Liver (tissue), 9 donors: ENCODE results near the gene MRPL18. TPM values are rescaled to one million over a fixed set of nuclear protein-coding genes. Genes with fewer than 3 reads are reported as not detected.

ENCODE experiments used
- DNase-seq: peaks from one replicate; pipeline ENCODE4 v3.0.0-alpha.2; 2017; ENCODE audit warnings: low spot score
- H3K27ac ChIP-seq, 2 donors: one replicate each; pipeline ENCODE4 v1.7.0; 2013; ENCODE audit warnings: inconsistent platforms in 2 of 2, low read length in 2 of 2, control low read depth in 1 of 2, low read depth in 1 of 2, mild to moderate bottlenecking in 1 of 2
- H3K27me3 ChIP-seq, 4 donors: one replicate each; pipeline versions ENCODE4 v1.6.1 to v1.7.0; 2013; ENCODE audit warnings: low read length in 3 of 4, inconsistent platforms in 1 of 4, mild to moderate bottlenecking in 1 of 4, moderate library complexity in 1 of 4; ENCODE audit not compliant: control insufficient read depth in 4 of 4, insufficient read depth in 4 of 4
- H3K36me3 ChIP-seq, 4 donors: one replicate each; pipeline versions ENCODE4 v1.6.1 to v1.7.0; 2013; ENCODE audit warnings: low read length in 3 of 4, mild to moderate bottlenecking in 3 of 4, low read depth in 1 of 4, moderate library complexity in 1 of 4; ENCODE audit not compliant: control insufficient read depth in 4 of 4, insufficient read depth in 3 of 4
- H3K4me1 ChIP-seq, 4 donors: one replicate each; pipeline versions ENCODE4 v1.6.1 to v1.7.0; 2013; ENCODE audit warnings: low read length in 3 of 4, mild to moderate bottlenecking in 3 of 4, moderate library complexity in 1 of 4; ENCODE audit not compliant: control insufficient read depth in 4 of 4, insufficient read depth in 4 of 4
- H3K4me3 ChIP-seq, 3 donors: one replicate each; pipeline versions ENCODE4 v1.6.1 to v1.7.0; 2013; ENCODE audit warnings: low read length in 3 of 3, control low read depth in 1 of 3, low read depth in 1 of 3, mild to moderate bottlenecking in 1 of 3
- H3K9ac ChIP-seq, 2 donors: one replicate each; pipeline ENCODE4 v1.7.0; 2013; ENCODE audit warnings: low read length in 2 of 2, mild to moderate bottlenecking in 2 of 2, moderate library complexity in 2 of 2, control low read depth in 1 of 2, low read depth in 1 of 2
- H3K9me3 ChIP-seq, 4 donors: one replicate each; pipeline versions ENCODE4 v1.6.1 to v1.7.0; 2013; ENCODE audit warnings: low read length in 3 of 4; ENCODE audit not compliant: control insufficient read depth in 4 of 4
- EGR1 ChIP-seq, 2 donors: IDR thresholded peaks; 2 replicates each; pipeline ENCODE4 v1.6.1; 2016 to 2018; ENCODE audit warnings: antibody characterized with exemption in 2 of 2, low read depth in 2 of 2
- FOXA1 ChIP-seq: IDR thresholded peaks from 2 replicates; pipeline ENCODE4 v1.6.1; 2016; ENCODE audit warnings: antibody characterized with exemption
- FOXA2 ChIP-seq: IDR thresholded peaks from 2 replicates; pipeline ENCODE4 v1.6.1; 2016; ENCODE audit warnings: antibody characterized with exemption
- GABPA ChIP-seq, 2 donors: IDR thresholded peaks in 1 of 2; conservative IDR thresholded peaks in 1 of 2; 2 replicates each; pipeline ENCODE4 v1.6.1; 2016; ENCODE audit warnings: antibody characterized with exemption in 2 of 2, mild to moderate bottlenecking in 1 of 2, moderate library complexity in 1 of 2
- HNF4A ChIP-seq, 2 donors: conservative IDR thresholded peaks; 2 replicates each; pipeline ENCODE4 v1.6.1; 2016; ENCODE audit warnings: antibody characterized with exemption in 2 of 2, mild to moderate bottlenecking in 2 of 2
- HNF4G ChIP-seq: IDR thresholded peaks from 2 replicates; pipeline ENCODE4 v1.6.1; 2016; ENCODE audit warnings: antibody characterized with exemption
- JUND ChIP-seq, 2 donors: IDR thresholded peaks; 2 replicates each; pipeline ENCODE4 v1.6.1; 2016; ENCODE audit warnings: antibody characterized with exemption in 2 of 2
- NR2F2 ChIP-seq: IDR thresholded peaks from 2 replicates; pipeline ENCODE4 v1.6.1; 2016; ENCODE audit warnings: antibody characterized with exemption
- RAD21 ChIP-seq, 2 donors: IDR thresholded peaks; 2 replicates each; pipeline ENCODE4 v1.6.1; 2016; ENCODE audit warnings: antibody characterized with exemption in 2 of 2, mild to moderate bottlenecking in 2 of 2
- RXRA ChIP-seq, 2 donors: IDR thresholded peaks; 2 replicates each; pipeline ENCODE4 v1.6.1; 2017 to 2018; ENCODE audit warnings: antibody characterized with exemption in 2 of 2, mild to moderate bottlenecking in 1 of 2
- SP1 ChIP-seq: IDR thresholded peaks from 2 replicates; pipeline ENCODE4 v1.6.1; 2018; ENCODE audit warnings: antibody characterized with exemption, mild to moderate bottlenecking
- TAF1 ChIP-seq: conservative IDR thresholded peaks from 2 replicates; pipeline ENCODE4 v1.6.1; 2016; ENCODE audit warnings: antibody characterized with exemption, mild to moderate bottlenecking
- YY1 ChIP-seq: IDR thresholded peaks from 2 replicates; pipeline ENCODE4 v1.6.1; 2016; ENCODE audit warnings: antibody characterized with exemption, mild to moderate bottlenecking
- WGBS: extraction: QIAGEN DNeasy Blood & Tissue Kit; methylation state at CpG from one replicate; pipeline ENCODE4 v1.1.7; 2013; 5-methylcytosine and 5-hydroxymethylcytosine counted together
- polyA plus RNA-seq, 2 donors: library from polyadenylated mRNA; stranded (reverse) in 1 of 2; unstranded in 1 of 2; fragments of 200-250 nt in 1 of 2; fragments of >200 nt in 1 of 2; fragmentation: Nextera tagmentation in 1 of 2; extraction: Ambion mirVana in 1 of 2; gene quantifications; one replicate each; pipeline versions ENCODE4 v1.2.1 to v1.2.3, GENCODE V29; 2013 to 2015
- total RNA-seq, 2 donors: library from RNA; depleted of rRNA; stranded (reverse); fragments of >200 nt; gene quantifications; one replicate each; pipeline ENCODE4 v1.2.3, GENCODE V29; 2014
- TF ChIP-seq, protein P1 (sequence below): IDR thresholded peaks from 2 replicates; pipeline ENCODE4 v1.6.1; 2016; ENCODE audit warnings: antibody characterized with exemption
- TF ChIP-seq, protein P2 (sequence below): fragments of 150-350 bp; IDR thresholded peaks from 2 replicates; pipeline ENCODE4 v1.5.1; 2017; ENCODE audit warnings: improper control_type of control experiment, low read depth, low read length; ENCODE audit not compliant: missing input control
- TF ChIP-seq, protein P3 (sequence below): IDR thresholded peaks from 2 replicates; pipeline ENCODE4 v1.6.1; 2016; ENCODE audit warnings: antibody characterized with exemption
- TF ChIP-seq, protein P4 (sequence below): IDR thresholded peaks from 2 replicates; pipeline ENCODE4 v1.6.1; 2016; ENCODE audit warnings: antibody characterized with exemption, mild to moderate bottlenecking
- TF ChIP-seq, protein P5 (sequence below): IDR thresholded peaks from 2 replicates; pipeline ENCODE4 v1.6.1; 2016; ENCODE audit warnings: antibody characterized with exemption
- donor health status: healthy.
- donor health status: healthy.
- donor health status: healthy.
- donor health status: healthy.
- donor health status: healthy.

The MRPL18 gene
- total RNA-seq (10 to 100 TPM; 32.5 to 47.9 TPM), polyA plus RNA-seq (10 to 100 TPM; 36.0 to 61.9 TPM)

DNA sequence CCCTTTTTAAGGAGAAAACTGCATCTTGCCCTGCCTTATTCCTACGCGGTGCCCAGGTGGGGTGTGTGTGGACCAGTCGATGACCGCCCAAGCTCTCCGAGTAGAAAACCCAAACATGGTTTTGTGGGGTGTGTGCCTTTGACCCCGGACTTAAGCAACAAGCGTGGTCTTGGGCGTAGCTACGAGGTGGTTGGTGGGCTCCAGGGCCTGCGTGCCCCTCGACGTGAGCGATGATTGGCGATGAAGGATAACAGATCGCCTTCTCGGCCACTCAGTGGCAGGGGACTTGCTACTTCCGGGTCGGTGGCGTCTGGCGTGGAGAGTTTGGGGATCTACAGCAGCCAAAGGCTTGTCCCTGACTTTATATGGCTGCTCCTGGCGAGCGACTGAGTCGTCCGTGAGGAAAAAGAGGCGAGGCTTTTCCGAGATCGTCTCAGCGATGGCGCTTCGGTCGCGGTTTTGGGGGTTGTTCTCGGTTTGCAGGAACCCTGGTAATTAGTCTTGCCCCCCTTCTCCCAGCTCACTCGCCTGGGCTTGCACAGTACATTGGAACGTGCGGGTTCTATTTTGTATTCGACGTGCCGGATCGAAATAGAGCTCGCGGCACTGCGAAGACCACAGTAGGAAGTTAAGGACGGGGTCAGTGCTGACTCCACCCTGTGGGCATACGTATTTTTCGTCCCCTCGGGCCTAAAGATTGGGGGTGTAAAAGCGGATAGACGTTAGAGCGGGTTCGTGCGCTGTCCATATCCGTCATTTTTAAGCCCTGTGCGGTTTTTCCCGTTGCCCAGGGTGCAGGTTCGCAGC is at the start of gene MRPL18:
TSS of gene MRPL18 (plus strand) at position 319 of the 807 bp plus-strand sequence. CDS start at position 440, 121 bp downstream.
- H3K36me3 ChIP-seq, result peaks cover 3 to 18% (median 15%) of the 10 kb centered on the region in 4 donors
- H3K4me1 ChIP-seq, result peaks cover 3 to 32% (median 25%) of the 10 kb centered on the region in 4 donors
- no peaks in the 10 kb centered on the region for H3K9me3 ChIP-seq
- DNase-seq, result peak; percentile 90
- under 1% methylated on average over 56 of the region's 56 CpGs for whole genome bisulfite sequencing
- peak within 1 kb of the TSS; percentile 86 to 98 (median 97) for H3K4me3 ChIP-seq
- H3K27me3 ChIP-seq, result no peaks in the 10 kb centered on the region
- peak in 1 of 2 donors; percentile 67 for TF ChIP-seq RXRA (IDR thresholded peaks at IDR 0.05)
- TF ChIP-seq SP1, result peak; percentile 75
- peak; percentile 34 for TF ChIP-seq HNF4G
- peak in 1 of 2 donors; percentile 48 for TF ChIP-seq RAD21 (IDR thresholded peaks at IDR 0.05)
- no peak for TF ChIP-seq HNF4A (conservative IDR thresholded peaks at IDR 0.05)
- TF ChIP-seq NR2F2, result peak; percentile 75
- TF ChIP-seq TAF1, result peak; percentile 60
- TF ChIP-seq, protein P1, sequence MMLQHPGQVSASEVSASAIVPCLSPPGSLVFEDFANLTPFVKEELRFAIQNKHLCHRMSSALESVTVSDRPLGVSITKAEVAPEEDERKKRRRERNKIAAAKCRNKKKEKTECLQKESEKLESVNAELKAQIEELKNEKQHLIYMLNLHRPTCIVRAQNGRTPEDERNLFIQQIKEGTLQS, result no peak
- no peak for TF ChIP-seq JUND (IDR thresholded peaks at IDR 0.05)
- no peak for TF ChIP-seq FOXA1
- peak; percentile 71 for TF ChIP-seq YY1
- no peak for TF ChIP-seq FOXA2
- TF ChIP-seq, protein P2, sequence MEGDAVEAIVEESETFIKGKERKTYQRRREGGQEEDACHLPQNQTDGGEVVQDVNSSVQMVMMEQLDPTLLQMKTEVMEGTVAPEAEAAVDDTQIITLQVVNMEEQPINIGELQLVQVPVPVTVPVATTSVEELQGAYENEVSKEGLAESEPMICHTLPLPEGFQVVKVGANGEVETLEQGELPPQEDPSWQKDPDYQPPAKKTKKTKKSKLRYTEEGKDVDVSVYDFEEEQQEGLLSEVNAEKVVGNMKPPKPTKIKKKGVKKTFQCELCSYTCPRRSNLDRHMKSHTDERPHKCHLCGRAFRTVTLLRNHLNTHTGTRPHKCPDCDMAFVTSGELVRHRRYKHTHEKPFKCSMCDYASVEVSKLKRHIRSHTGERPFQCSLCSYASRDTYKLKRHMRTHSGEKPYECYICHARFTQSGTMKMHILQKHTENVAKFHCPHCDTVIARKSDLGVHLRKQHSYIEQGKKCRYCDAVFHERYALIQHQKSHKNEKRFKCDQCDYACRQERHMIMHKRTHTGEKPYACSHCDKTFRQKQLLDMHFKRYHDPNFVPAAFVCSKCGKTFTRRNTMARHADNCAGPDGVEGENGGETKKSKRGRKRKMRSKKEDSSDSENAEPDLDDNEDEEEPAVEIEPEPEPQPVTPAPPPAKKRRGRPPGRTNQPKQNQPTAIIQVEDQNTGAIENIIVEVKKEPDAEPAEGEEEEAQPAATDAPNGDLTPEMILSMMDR, result no peak
- TF ChIP-seq, protein P3, sequence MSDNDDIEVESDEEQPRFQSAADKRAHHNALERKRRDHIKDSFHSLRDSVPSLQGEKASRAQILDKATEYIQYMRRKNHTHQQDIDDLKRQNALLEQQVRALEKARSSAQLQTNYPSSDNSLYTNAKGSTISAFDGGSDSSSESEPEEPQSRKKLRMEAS, result no peak
- TF ChIP-seq, protein P4, sequence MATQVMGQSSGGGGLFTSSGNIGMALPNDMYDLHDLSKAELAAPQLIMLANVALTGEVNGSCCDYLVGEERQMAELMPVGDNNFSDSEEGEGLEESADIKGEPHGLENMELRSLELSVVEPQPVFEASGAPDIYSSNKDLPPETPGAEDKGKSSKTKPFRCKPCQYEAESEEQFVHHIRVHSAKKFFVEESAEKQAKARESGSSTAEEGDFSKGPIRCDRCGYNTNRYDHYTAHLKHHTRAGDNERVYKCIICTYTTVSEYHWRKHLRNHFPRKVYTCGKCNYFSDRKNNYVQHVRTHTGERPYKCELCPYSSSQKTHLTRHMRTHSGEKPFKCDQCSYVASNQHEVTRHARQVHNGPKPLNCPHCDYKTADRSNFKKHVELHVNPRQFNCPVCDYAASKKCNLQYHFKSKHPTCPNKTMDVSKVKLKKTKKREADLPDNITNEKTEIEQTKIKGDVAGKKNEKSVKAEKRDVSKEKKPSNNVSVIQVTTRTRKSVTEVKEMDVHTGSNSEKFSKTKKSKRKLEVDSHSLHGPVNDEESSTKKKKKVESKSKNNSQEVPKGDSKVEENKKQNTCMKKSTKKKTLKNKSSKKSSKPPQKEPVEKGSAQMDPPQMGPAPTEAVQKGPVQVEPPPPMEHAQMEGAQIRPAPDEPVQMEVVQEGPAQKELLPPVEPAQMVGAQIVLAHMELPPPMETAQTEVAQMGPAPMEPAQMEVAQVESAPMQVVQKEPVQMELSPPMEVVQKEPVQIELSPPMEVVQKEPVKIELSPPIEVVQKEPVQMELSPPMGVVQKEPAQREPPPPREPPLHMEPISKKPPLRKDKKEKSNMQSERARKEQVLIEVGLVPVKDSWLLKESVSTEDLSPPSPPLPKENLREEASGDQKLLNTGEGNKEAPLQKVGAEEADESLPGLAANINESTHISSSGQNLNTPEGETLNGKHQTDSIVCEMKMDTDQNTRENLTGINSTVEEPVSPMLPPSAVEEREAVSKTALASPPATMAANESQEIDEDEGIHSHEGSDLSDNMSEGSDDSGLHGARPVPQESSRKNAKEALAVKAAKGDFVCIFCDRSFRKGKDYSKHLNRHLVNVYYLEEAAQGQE, result peak; percentile 92
- no peak for TF ChIP-seq GABPA (IDR thresholded peaks at IDR 0.05 in 1 of 2, conservative IDR thresholded peaks at IDR 0.05 in 1 of 2)
- peak; percentile 4 to 26 for TF ChIP-seq EGR1 (IDR thresholded peaks at IDR 0.05; ENCODE audit: low read depth in 2 of 2)
- H3K27ac ChIP-seq, result peak within 1 kb of the TSS; percentile 99
- peak within 1 kb of the TSS; percentile 91 to 97 for H3K9ac ChIP-seq

DNA sequence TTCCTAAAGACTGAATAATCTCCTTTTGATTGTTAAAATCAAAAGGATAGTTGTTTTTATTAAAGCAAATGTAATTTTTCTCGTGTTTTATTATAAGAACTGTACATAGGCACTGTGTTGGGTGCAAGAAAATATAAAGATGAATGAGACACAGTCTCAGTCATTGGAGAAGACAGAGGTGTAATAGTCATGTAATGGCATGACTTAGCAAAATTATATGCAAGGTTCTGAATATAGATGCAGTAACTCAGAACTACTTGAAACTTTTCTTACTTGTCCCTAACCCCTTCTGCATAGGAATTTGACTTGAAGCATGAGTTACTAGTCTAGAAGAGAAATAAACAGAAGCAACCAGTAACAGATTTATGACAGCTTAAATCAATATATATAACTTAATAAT is 48.1 kb upstream of the MRPL18 start:
- 94% methylated on average over 1 of the region's 1 CpG for WGBS
- no peak overlapping the region for H3K9ac ChIP-seq
- peaks cover 0 to 2% (median 0%) of the 10 kb centered on the region in 4 donors for H3K4me1 ChIP-seq
- H3K27me3 ChIP-seq, result no peaks in the 10 kb centered on the region
- H3K4me3 ChIP-seq, result no peak overlapping the region
- no peak for DNase-seq
- no peak overlapping the region for H3K27ac ChIP-seq
- peaks cover 4 to 63% (median 56%) of the 10 kb centered on the region in 4 donors for H3K36me3 ChIP-seq
- TF ChIP-seq, protein P5, sequence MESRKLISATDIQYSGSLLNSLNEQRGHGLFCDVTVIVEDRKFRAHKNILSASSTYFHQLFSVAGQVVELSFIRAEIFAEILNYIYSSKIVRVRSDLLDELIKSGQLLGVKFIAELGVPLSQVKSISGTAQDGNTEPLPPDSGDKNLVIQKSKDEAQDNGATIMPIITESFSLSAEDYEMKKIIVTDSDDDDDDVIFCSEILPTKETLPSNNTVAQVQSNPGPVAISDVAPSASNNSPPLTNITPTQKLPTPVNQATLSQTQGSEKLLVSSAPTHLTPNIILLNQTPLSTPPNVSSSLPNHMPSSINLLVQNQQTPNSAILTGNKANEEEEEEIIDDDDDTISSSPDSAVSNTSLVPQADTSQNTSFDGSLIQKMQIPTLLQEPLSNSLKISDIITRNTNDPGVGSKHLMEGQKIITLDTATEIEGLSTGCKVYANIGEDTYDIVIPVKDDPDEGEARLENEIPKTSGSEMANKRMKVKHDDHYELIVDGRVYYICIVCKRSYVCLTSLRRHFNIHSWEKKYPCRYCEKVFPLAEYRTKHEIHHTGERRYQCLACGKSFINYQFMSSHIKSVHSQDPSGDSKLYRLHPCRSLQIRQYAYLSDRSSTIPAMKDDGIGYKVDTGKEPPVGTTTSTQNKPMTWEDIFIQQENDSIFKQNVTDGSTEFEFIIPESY, result no peak
- TF ChIP-seq EGR1 (IDR thresholded peaks at IDR 0.05; ENCODE audit: low read depth in 2 of 2) (no peak), RXRA (IDR thresholded peaks at IDR 0.05) (no peak), GABPA (IDR thresholded peaks at IDR 0.05 in 1 of 2, conservative IDR thresholded peaks at IDR 0.05 in 1 of 2) (no peak), RAD21 (IDR thresholded peaks at IDR 0.05) (no peak), HNF4A (conservative IDR thresholded peaks at IDR 0.05) (no peak), JUND (IDR thresholded peaks at IDR 0.05) (no peak), NR2F2 (no peak), HNF4G (no peak), YY1 (no peak)
- TF ChIP-seq, protein P2, result no peak
- TF ChIP-seq, protein P3, result no peak
- TF ChIP-seq, protein P1, result no peak
- H3K9me3 ChIP-seq, result no peaks in the 10 kb centered on the region
